HCT116 (cell line): Measurements from ENCODE around the gene PGGT1B. TPM values are rescaled to one million over a fixed set of nuclear protein-coding genes. Genes with fewer than 3 reads are reported as not detected.

ENCODE experiments used
- ATAC-seq: fragments of 200-7000 bp; cut with Tn5 transposase; 2 replicates; pipeline ENCODE4 v1.9.1; 2020; ENCODE audit warnings: mild to moderate bottlenecking, moderate library complexity
- BruUV-seq: library from RNA; stranded (reverse); fragments of 400-500 nt; replicated peaks from 2 replicates; lab custom pipeline; 2021; lab: Mats Ljungman, UMichigan
- CTCF ChIA-PET: fragments of 300-600 bp; sonication (Branson Sonifier 250); formaldehyde crosslinking; loops from one replicate; lab custom pipeline; 2021; ENCODE audit warnings: antibody characterized with exemption; lab: Charles Lee
- POLR2A ChIA-PET: fragments of 300-600, 350-600 bp; sonication (Branson Sonifier 250); formaldehyde crosslinking; loops from one replicate; lab custom pipeline; 2021; ENCODE audit warnings: antibody characterized with exemption; lab: Charles Lee
- RAD21 ChIA-PET, 2 experiments: fragments of 300-600 bp; sonication (Branson Sonifier 250); formaldehyde crosslinking; loops; one replicate each; lab custom pipeline; 2023; ENCODE audit warnings: low total read pairs in 2 of 2; ENCODE audit not compliant: uncharacterized antibody in 2 of 2, unreplicated experiment in 2 of 2, low non-redundant PET in 1 of 2; lab: Charles Lee
- DNase-seq: peaks from one replicate; pipeline ENCODE4 v3.0.0-alpha.2; 2010; ENCODE audit warnings: low read depth, low spot score
- H2AFZ ChIP-seq: fragments of 200-600 bp; shearing (Covaris generic), sonication (generic); 2 replicates; pipeline ENCODE4 v1.6.1; 2017; ENCODE audit warnings: low read depth, mixed run types, mixed read lengths, antibody characterized with exemption, low read length; ENCODE audit not compliant: poor library complexity, severe bottlenecking
- H3K27ac ChIP-seq: 2 replicates; pipeline ENCODE4 v1.5.1; 2012; ENCODE audit warnings: low read depth, low read length
- H3K27me3 ChIP-seq: fragments of 200-600 bp; sonication (generic); 2 replicates; pipeline ENCODE4 v1.6.1; 2016; ENCODE audit warnings: mixed run types, low read length, mixed read lengths; ENCODE audit not compliant: insufficient read depth
- H3K36me3 ChIP-seq, 2 experiments: fragments of 200-500 bp in 1 of 2; fragments of 200-600 bp in 1 of 2; sonication (Bioruptor generic) in 1 of 2; sonication (generic) in 1 of 2; 2 replicates each; pipeline versions ENCODE4 v1.5.1 to v1.6.1; 2014 to 2016; ENCODE audit warnings: low read length in 2 of 2, inconsistent platforms in 1 of 2, mixed read lengths in 1 of 2, mixed run types in 1 of 2; ENCODE audit not compliant: insufficient read depth in 2 of 2, control insufficient read depth in 1 of 2
- H3K4me1 ChIP-seq, 2 experiments: fragments of 200-600 bp in 1 of 2; sonication (generic) in 1 of 2; 2 replicates each; pipeline versions ENCODE4 v1.5.1 to v1.6.1; 2012 to 2017; ENCODE audit warnings: low read length in 2 of 2, inconsistent platforms in 1 of 2, mild to moderate bottlenecking in 1 of 2, mixed read lengths in 1 of 2, mixed run types in 1 of 2, moderate library complexity in 1 of 2; ENCODE audit not compliant: insufficient read depth in 2 of 2, control insufficient read depth in 1 of 2
- H3K4me2 ChIP-seq: fragments of 200-600 bp; sonication (generic); 2 replicates; pipeline ENCODE4 v1.6.1; 2017; ENCODE audit warnings: mixed run types, low read length, mixed read lengths
- H3K4me3 ChIP-seq, 2 experiments: fragments of 200-600 bp in 1 of 2; sonication (generic) in 1 of 2; replicated peaks in 1 of 2; 2 replicates each; pipeline ENCODE4 v1.5.1; 2011 to 2016; ENCODE audit warnings: low read length in 2 of 2, control low read depth in 1 of 2, low read depth in 1 of 2, mild to moderate bottlenecking in 1 of 2, mixed read lengths in 1 of 2, mixed run types in 1 of 2
- H3K79me2 ChIP-seq: fragments of 200-600 bp; sonication (generic); 2 replicates; pipeline ENCODE4 v1.6.1; 2017; ENCODE audit warnings: mild to moderate bottlenecking, mixed run types, low read length, moderate library complexity, mixed read lengths; ENCODE audit not compliant: insufficient read depth
- H3K9ac ChIP-seq: fragments of 200-600 bp; sonication (generic); 2 replicates; pipeline ENCODE4 v1.6.1; 2016; ENCODE audit warnings: low read length, mixed read lengths
- H3K9me2 ChIP-seq: fragments of 200-600 bp; sonication (generic), shearing (Covaris generic); 2 replicates; pipeline ENCODE4 v1.6.1; 2017; ENCODE audit warnings: mixed run types, mild to moderate bottlenecking, moderate library complexity; ENCODE audit not compliant: insufficient read depth
- H3K9me3 ChIP-seq, 2 experiments: fragments of 200-500 bp in 1 of 2; fragments of 200-600 bp in 1 of 2; sonication (Bioruptor generic) in 1 of 2; sonication (generic) in 1 of 2; 2 replicates each; pipeline ENCODE4 v1.6.1; 2014 to 2017; ENCODE audit warnings: low read length in 2 of 2, mixed read lengths in 2 of 2, inconsistent platforms in 1 of 2, low read depth in 1 of 2, mild to moderate bottlenecking in 1 of 2, mixed run types in 1 of 2, moderate library complexity in 1 of 2; ENCODE audit not compliant: control insufficient read depth in 1 of 2, insufficient read depth in 1 of 2
- H4K20me1 ChIP-seq: fragments of 200-600 bp; sonication (generic), shearing (Covaris generic); 2 replicates; pipeline ENCODE4 v1.6.1; 2017; ENCODE audit warnings: mixed run types, mild to moderate bottlenecking, moderate library complexity; ENCODE audit not compliant: insufficient read depth
- ATF3 ChIP-seq: IDR thresholded peaks from 2 replicates; pipeline ENCODE4 v1.6.1; 2012
- CBX3 ChIP-seq: IDR thresholded peaks from 2 replicates; pipeline ENCODE4 v1.6.1; 2012; ENCODE audit warnings: low read depth
- CEBPB ChIP-seq: IDR thresholded peaks from 2 replicates; pipeline ENCODE4 v1.6.1; 2012; ENCODE audit warnings: low read depth
- CTCF ChIP-seq, 3 experiments: fragments of 200-600 bp in 1 of 3; sonication (generic) in 1 of 3; IDR thresholded peaks in 2 of 3; conservative IDR thresholded peaks in 1 of 3; 2 replicates each; pipeline ENCODE4 v1.5.1; 2012 to 2017; ENCODE audit warnings: low read depth in 2 of 3, low read length in 2 of 3, antibody characterized with exemption in 1 of 3, borderline replicate concordance in 1 of 3, control low read depth in 1 of 3, mild to moderate bottlenecking in 1 of 3, mixed read lengths in 1 of 3, mixed run types in 1 of 3, moderate library complexity in 1 of 3; ENCODE audit not compliant: insufficient read depth in 1 of 3
- EGR1 ChIP-seq: IDR thresholded peaks from 2 replicates; pipeline ENCODE4 v1.6.1; 2012; ENCODE audit warnings: low read depth
- ELF1 ChIP-seq: IDR thresholded peaks from 2 replicates; pipeline ENCODE4 v1.6.1; 2012; ENCODE audit warnings: low read depth, borderline replicate concordance
- EZH2phosphoT487 ChIP-seq: fragments of 200-600 bp; IDR thresholded peaks from 2 replicates; pipeline ENCODE4 v1.6.1; 2018; ENCODE audit warnings: antibody characterized with exemption, borderline replicate concordance
- FOSL1 ChIP-seq: IDR thresholded peaks from 2 replicates; pipeline ENCODE4 v1.6.1; 2012; ENCODE audit warnings: low read depth
- MAX ChIP-seq: IDR thresholded peaks from 2 replicates; pipeline ENCODE4 v1.6.1; 2012
- POLR2AphosphoS5 ChIP-seq: IDR thresholded peaks from 2 replicates; pipeline ENCODE4 v1.6.1; 2011; ENCODE audit warnings: mild to moderate bottlenecking, low read depth, low read length, moderate library complexity
- RAD21 ChIP-seq: IDR thresholded peaks from 2 replicates; pipeline ENCODE4 v1.6.1; 2012; ENCODE audit warnings: low read depth, mild to moderate bottlenecking
- REST ChIP-seq: IDR thresholded peaks from 2 replicates; pipeline ENCODE4 v1.6.1; 2012; ENCODE audit warnings: low read depth
- SIN3A ChIP-seq: IDR thresholded peaks from 2 replicates; pipeline ENCODE4 v1.6.1; 2012; ENCODE audit warnings: low read depth
- SP1 ChIP-seq: IDR thresholded peaks from 2 replicates; pipeline ENCODE4 v1.6.1; 2012; ENCODE audit warnings: low read depth
- SRF ChIP-seq: IDR thresholded peaks from 2 replicates; pipeline ENCODE4 v1.6.1; 2012; ENCODE audit warnings: low read depth
- TCF7L2 ChIP-seq: IDR thresholded peaks from 2 replicates; pipeline ENCODE4 v1.7.0; 2011; ENCODE audit warnings: borderline replicate concordance, inconsistent platforms; ENCODE audit not compliant: insufficient read depth, insufficient read length; ENCODE audit errors: extremely low read depth
- ZFX ChIP-seq: fragments of 450-650 bp; IDR thresholded peaks from 2 replicates; pipeline ENCODE4 v1.6.1; 2017
- ZNF274 ChIP-seq: fragments of 200-500 bp; sonication (Bioruptor generic); IDR thresholded peaks from 2 replicates; pipeline ENCODE4 v1.6.1; 2014; ENCODE audit warnings: mild to moderate bottlenecking, low read depth, low read length, inconsistent platforms
- intact Hi-C: fragments of 100-400 bp; cut with micrococcal nuclease; formaldehyde crosslinking; loops from 2 replicates; pipeline ENCODE4 v1.10.0; 2022
- total RNA-seq: library from RNA; stranded (reverse); gene quantifications from one replicate; pipeline ENCODE4 v1.2.1, GENCODE V29; 2021; ENCODE audit not compliant: unreplicated experiment

The PGGT1B gene
- total RNA-seq, 1 experiment from 2014 or later, result 45.8 TPM

GRCh38 chr5:115190388-115190787, 72.3 kb downstream of the PGGT1B start (continued):
- TF ChIP-seq FOSL1 (no peak), POLR2AphosphoS5 (no peak)
- TF ChIP-seq, all 23 proteins: peak for 0

- Histone ChIP-seq H3K27ac (no peak overlapping the region), H3K27me3 (no peaks in the 10 kb centered on the region), H4K20me1 (no peaks in the 10 kb centered on the region), H3K9ac (no peak overlapping the region), H3K4me2 (no peak overlapping the region), H3K36me3 (no peaks in the 10 kb centered on the region), H2AFZ (no peak overlapping the region), H3K9me2 (no peaks in the 10 kb centered on the region), H3K4me3 (no peak overlapping the region), H3K79me2 (no peaks in the 10 kb centered on the region), H3K4me1 (peaks cover 0 to 5% of the 10 kb centered on the region in 2 experiments; a peak in 2 of 4 replicates), H3K9me3 (no peaks in the 10 kb centered on the region)
- BruUV-seq, result no TSS peak
- RAD21 ChIA-PET, result no interaction called here
- TF ChIP-seq ZNF274 (no peak), TCF7L2 (no peak), SIN3A (no peak), SP1 (no peak), CEBPB (no peak), POLR2AphosphoS5 (no peak), FOSL1 (no peak), EZH2phosphoT487 (no peak), REST (no peak), ZFX (no peak), MAX (no peak), CTCF (IDR thresholded peaks at IDR 0.05 in 2 of 3, conservative IDR thresholded peaks at IDR 0.05 in 1 of 3; ENCODE audit: borderline replicate concordance in 1 of 3, insufficient read depth in 1 of 3, low read depth in 2 of 3, low read length in 2 of 3) (no peak), ELF1 (no peak), RAD21 (no peak), EGR1 (no peak), ATF3 (no peak), SRF (no peak), CBX3 (no peak)
- DNase-seq, result no peak
- ATAC-seq, result no peak
- intact Hi-C loops, result no loop called here
- POLR2A ChIA-PET, result no interaction called here
- CTCF ChIA-PET, result no interaction called here
Observed at GRCh38 chr5:115189866-115190265, 72.8 kb downstream of the PGGT1B start.
